ENCODE data around the gene UBXN6.

- TF ChIP-seq CTCF (IDR thresholded peaks at IDR 0.05; ENCODE audit: insufficient read depth, low read depth, low read length) (no peak), EZH2 (IDR thresholded peaks at IDR 0.05; ENCODE audit: insufficient read depth, low read length) (no peak)
Observed at GRCh38 chr19:4425537-4425936, 32.1 kb downstream of the UBXN6 start.
